Stimulated activated CD4-positive, alpha-beta T cell treated with anti-CD3 and anti-CD28 coated beads, Interleukin-15, amount 100 ng/mL, for 48 hours (primary cell): Measurements from ENCODE around the gene ST6GAL1.
"Not testable (repeated sequence)": the region's sequence is repeated elsewhere in the genome, so short reads cannot be mapped to it uniquely, and the experiment has no call there.

ENCODE experiments used
- DNase-seq, 2 donors: peaks; one replicate each; pipeline ENCODE4 v3.0.0-alpha.2; 2020; ENCODE audit warnings: low read depth in 2 of 2

Gene ST6GAL1

DNA sequence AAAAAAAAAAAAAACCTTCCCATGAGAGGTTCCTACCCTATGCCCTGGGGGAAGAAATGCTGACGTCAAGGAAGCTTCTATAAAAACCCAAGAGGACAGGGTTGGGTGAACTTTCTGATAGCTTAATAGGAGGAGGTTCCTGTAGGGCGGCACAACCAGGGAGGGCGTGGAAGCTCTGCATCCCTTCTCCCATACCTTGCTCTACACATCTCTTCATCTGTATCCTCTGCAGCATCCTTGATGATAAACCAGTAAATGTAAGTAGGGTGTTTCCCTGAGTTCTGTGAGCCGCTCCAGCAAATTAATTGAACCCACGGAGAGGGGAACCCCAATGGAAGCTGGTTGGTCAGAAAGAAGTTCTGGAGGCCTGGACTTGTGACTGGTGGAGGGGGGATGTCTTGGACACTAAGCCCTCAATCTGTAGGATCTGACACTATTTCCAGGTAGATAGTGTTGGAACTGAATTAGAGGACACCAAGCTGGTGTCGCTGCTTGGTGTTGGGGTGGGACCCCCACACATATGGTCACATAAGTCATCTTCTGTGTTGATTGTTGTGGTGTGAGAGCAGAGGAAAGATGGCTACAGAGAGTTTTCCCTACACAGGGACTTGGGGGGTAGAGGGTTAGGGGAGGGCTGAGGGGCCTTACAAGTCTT lies 91.5 kb downstream of the ST6GAL1 start:
- DNase-seq: no peak

DNA sequence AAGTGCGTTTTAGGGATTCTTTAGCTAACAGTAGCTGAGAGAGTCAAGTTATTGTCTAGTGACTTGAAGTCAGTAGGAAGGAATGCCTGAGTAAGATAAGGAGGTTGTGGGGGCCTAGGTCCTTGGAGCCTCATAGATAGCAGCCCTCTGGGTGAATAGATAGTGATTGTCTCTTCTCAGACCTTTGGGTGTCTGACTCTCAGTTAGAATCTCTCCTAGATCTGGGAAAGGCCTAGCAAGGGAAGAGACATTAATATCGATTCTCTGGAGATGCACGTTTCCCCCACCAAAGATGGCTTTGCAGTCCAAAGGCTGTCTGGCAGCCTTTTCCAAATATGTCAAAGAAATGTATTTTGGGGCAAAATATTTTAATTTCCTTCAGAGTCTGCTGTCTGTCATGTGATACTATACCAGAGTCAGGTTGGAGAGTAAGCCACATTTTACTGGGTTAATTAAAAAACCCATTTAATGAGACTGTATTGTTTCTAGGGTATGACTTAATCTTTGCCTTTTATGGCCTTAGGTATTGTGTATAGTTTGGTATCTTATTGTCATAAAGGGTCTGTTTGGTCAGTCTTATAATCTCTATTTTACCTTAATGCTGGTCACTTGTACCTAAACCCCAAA lies 92.2 kb downstream of the ST6GAL1 start:
- DNase-seq: no peak

DNA sequence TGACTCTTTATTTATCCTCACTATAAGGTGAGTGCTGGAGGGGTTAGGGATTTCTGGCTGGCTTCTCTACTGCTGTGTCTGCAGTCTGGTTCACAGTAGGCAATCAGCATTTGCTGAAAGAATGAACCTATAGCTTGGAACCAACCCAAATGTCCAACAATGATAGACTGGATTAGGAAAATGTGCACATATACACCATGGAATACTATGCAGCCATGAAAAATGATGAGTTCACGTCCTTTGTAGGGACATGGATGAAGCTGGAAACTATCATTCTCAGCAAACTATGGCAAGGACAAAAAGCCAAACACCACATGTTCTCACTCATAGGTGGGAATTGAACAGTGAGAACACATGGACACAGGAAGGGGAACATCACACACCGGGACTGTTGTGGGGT lies 93.0 kb downstream of the ST6GAL1 start:
- DNase-seq: not testable (repeated sequence)

DNA sequence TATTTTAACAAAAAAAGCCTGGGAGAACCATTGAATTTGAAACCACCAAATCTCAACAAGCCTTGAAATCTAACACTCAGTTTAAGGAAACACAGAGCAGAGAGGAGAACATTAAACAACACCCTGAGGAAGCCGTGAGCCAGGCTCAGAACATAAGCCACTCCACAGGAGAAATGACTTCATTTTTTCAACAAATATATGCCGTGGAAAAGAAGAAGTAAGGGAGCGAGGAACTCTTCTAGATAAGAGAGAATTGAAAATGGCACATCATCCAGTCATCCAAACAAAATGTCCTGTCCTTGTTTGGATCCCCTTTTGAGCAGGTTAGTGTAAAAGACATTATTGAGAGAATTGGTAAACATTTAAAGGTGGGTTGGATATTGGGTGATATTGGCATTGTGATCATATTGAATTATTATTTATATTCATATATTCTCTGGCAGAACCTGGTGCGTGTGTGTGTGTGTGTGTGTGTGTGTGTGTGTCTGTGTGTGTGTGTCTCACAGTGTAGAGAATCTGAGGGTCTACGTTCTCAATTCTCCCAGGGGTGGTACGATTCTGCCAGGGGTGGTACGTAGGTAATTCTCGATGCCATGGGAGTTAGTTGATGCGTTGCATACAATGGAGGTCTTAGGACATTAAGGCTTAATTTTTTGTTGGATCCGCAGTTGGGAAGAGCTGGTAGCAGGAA lies 94.4 kb downstream of the ST6GAL1 start:
- DNase-seq: no peak

- DNase-seq: peak in 1 of 2 donors; percentile 49
Observed at GRCh38 chr3:187025254-187025655, 94.9 kb downstream of the ST6GAL1 start.

GRCh38 chr3:187025656-187026316 lies 95.5 kb downstream of the ST6GAL1 start:
- DNase-seq: peak in 1 of 2 donors; percentile 25

GRCh38 chr3:187026317-187026670 lies 96.0 kb downstream of the ST6GAL1 start:
- no peak for DNase-seq

DNA sequence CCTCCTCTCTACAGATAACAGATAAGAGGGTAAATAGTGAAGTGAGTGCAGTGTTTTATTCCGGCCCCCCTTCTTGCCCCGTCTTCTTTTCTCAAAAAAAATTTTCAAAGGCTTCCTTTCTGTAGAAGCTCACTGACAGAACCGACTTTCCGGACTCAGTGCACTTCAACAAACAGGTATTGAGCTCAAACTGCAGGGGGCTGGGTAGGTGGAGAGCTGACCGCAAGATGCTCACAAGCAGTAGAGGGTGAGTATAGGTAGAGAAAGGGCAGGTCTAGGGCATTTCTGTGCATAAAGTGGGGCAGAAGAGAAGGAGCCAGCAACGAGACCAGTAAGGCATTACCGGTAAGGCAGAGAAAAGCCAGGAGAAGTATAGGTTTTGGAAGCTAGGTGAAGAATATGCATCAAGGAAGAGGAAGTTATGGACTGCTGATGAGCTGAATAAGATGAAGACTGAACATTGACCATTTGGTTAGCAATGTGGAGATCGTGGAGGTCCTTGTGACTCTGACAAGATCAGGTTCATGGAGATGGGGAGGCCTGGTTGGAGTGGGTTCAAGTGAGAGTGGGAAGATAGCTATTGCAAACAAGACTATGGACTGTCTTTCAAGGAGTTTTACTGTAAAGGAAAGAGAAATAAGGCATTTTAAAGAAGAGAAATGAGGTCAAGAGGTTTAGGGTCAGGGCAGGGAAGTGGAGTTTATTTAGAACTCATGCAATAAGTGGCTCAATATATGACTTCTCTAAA lies 97.4 kb downstream of the ST6GAL1 start:
- DNase-seq: peak in 1 of 2 donors; percentile 44

- no peak for DNase-seq
Observed at GRCh38 chr3:187031934-187032333, 101.6 kb downstream of the ST6GAL1 start.

GRCh38 chr3:187036394-187036793 lies 106.1 kb downstream of the ST6GAL1 start:
- no peak for DNase-seq

GRCh38 chr3:187039100-187039722 lies 108.9 kb downstream of the ST6GAL1 start:
- no peak for DNase-seq

DNA sequence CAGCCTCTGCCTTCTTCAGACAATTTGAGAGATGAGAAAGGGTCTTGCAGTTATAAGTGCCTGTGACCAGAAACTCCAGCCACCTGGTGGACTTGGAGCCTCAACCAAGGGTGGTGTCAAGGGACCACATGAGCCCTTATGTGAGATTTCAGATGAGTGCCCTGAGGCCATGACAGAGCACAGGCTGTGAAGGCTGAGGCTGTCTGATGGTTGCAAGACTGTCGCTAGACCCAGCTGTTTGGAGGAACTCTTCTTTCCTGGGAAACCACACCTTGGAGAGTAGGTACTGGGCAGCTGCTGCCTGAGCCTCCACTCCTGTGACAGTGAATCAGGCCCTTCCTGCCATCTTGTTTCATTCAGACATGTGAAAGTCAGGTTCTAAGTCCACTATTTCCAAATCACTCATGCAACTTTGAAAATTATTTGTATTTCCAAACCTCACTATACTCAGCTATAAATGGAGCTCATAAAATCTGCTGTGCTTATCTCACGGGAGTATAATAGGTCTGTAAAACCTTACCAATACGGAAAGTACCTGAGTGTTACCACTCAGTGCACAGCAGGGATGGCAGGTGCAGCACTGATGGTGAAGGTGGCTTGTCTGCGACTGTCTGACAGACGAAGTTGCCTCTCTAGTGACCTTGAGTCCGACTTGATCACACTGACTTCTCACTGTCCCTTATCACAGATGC lies 109.5 kb downstream of the ST6GAL1 start:
- DNase-seq: no peak

DNA sequence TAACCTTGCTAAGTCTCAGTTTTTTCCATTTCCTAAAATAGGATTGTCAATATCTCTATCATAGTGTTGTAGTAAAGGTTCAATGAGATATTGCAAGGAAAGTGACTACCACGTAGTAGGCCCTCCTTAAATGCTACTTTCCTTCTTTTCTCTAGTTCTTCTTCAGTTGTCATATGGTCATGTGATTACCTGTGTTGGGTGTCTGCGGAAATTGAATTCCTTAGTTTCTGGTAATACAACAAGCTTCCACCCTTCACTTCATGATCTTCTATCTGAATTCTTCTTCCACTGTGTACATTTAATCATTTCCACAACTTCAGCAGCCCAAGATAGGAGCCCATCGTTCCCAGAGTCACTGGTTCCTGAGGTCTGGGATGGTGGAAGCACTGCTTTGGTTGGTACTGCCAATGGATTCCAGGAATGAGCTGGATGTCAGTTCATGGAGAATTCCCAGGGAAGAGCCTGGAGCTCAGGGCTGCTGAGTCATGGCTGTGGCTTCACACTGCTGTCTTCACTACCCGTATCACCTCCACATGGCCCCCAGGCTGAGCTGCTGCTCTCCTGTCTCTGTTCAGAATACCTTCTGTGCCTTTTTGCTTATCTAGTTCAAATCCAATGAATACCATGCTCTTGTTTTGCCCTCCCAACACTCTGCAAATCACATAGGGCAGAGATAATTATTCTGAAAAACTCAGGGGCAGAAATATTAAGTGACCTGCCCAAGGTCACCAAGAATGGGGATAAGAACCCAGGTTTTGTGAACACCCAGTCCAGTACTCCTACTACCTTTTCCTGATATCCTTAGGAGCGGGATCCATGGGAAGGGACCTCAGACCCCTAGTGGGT lies 110.4 kb downstream of the ST6GAL1 start:
- DNase-seq: no peak

DNA sequence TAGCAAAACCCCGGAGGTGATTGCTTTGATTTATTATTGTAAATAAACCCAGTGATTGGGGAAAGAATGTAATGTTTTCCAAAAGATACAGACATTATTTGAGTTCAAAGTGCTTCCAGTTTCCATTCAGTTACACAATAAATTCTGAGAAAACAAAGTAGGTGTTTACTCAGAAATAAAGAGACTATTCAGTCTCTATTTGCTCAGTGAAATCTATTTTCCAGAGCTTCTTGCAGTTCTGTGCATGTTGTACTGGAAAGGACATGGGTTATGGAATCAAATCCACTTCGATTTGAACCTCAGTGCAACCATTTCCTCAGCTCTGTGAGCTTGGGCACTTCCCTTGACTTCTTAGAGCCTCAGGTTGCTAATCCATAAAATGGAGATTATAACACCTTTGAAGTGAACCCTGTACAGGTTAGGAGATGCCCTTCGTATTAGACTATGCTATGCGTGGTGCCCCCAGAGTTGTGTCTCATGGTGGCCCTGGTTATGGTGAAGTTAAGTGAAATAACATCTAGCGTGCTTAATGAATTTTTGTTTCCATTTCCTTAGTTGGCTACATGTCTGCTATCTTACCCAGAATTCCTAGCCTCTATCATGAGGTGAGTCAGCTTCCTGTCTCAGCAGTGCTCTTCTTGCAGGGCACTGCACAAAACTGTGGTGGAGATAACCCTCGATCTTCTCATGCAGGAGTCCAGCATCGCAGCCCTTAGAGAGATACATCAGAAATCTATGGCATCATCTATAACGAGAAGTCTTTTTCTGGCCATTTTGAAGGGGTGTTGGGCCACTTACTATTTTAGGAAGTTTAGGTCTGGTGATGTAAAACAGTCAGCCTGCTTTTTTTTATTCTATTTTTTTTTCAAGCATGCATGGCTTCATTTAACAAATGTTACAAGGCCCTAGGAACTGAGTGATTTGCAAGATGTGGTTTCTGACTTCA lies 111.3 kb downstream of the ST6GAL1 start:
- DNase-seq: no peak

GRCh38 chr3:187042346-187042745 lies 112.0 kb downstream of the ST6GAL1 start:
- no peak for DNase-seq

- DNase-seq: no peak
Observed at GRCh38 chr3:187042874-187043458, 112.6 kb downstream of the ST6GAL1 start.

DNA sequence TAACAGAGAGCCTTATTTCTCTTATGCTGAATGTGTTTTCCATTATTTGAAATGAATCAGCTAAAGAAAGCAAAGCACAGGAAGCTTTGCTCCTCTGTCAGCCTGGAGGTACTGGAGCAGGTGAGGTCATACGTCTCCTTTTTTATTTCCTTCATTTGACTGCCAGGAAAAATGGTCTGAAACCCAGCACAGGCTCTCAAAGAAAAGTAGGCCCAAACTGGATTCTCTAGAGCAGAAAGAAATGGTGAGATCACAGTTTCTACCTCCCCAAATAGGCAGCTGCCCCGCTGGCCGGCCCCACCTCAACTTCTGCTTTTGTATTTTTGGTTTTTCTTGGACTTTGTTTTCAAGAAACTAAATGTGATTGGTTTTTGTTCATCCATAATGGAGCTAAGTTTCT lies 113.9 kb downstream of the ST6GAL1 start:
- DNase-seq: no peak

- DNase-seq: no peak
Observed at GRCh38 chr3:187044867-187045552, 114.7 kb downstream of the ST6GAL1 start.
